ENCODE measurements around the gene MAP3K2. TPM values are rescaled to one million over a fixed set of nuclear protein-coding genes. Genes with fewer than 3 reads are reported as not detected.

MAP3K2 gene
- total RNA-seq, 4 donors from 2014 or later, result 29.4 to 49.1 (median 44.0) TPM

GRCh38 chr2:127279781-127280180 lies 108.0 kb downstream of the MAP3K2 start:
- no peak for TF ChIP-seq EP300 (IDR thresholded peaks at IDR 0.05)
- TF ChIP-seq CTCF (IDR thresholded peaks at IDR 0.05), result no peak
- TF ChIP-seq POLR2AphosphoS5 (IDR thresholded peaks at IDR 0.05), result no peak
- TF ChIP-seq POLR2A (IDR thresholded peaks at IDR 0.05), result no peak
- 79% methylated on average over 5 of the region's 5 CpGs for WGBS
- Histone ChIP-seq H3K27ac (peak overlapping the region; percentile 34), H3K4me1 (peaks cover 8% of the 10 kb centered on the region), H3K9me3 (no peaks in the 10 kb centered on the region), H3K36me3 (peaks cover 88% of the 10 kb centered on the region), H3K27me3 (no peaks in the 10 kb centered on the region), H3K4me3 (no peak overlapping the region)
- DNase-seq (ENCODE audit: low spot score in 2 of 2), result no peak

GRCh38 chr2:127278959-127279358 lies 108.8 kb downstream of the MAP3K2 start:
- Histone ChIP-seq H3K36me3 (peaks cover 86% of the 10 kb centered on the region), H3K27me3 (no peaks in the 10 kb centered on the region), H3K9me3 (no peaks in the 10 kb centered on the region), H3K27ac (peak overlapping the region; percentile 34), H3K4me3 (no peak overlapping the region), H3K4me1 (peaks cover 8% of the 10 kb centered on the region)
- WGBS, result 37% methylated on average over 3 of the region's 3 CpGs
- TF ChIP-seq EP300 (IDR thresholded peaks at IDR 0.05), result no peak
- no peak for TF ChIP-seq CTCF (IDR thresholded peaks at IDR 0.05)
- no peak for TF ChIP-seq POLR2AphosphoS5 (IDR thresholded peaks at IDR 0.05)
- TF ChIP-seq POLR2A (IDR thresholded peaks at IDR 0.05), result no peak
- DNase-seq (ENCODE audit: low spot score in 2 of 2), result no peak

GRCh38 chr2:127277028-127277427 lies 110.7 kb downstream of the MAP3K2 start:
- Histone ChIP-seq H3K36me3 (peaks cover 85% of the 10 kb centered on the region), H3K4me3 (no peak overlapping the region), H3K9me3 (no peaks in the 10 kb centered on the region), H3K27me3 (no peaks in the 10 kb centered on the region), H3K4me1 (peaks cover 8% of the 10 kb centered on the region), H3K27ac (no peak overlapping the region)
- DNase-seq (ENCODE audit: low spot score in 2 of 2), result no peak
- WGBS, result 93% methylated on average over 2 of the region's 2 CpGs
- TF ChIP-seq POLR2AphosphoS5 (IDR thresholded peaks at IDR 0.05) (no peak), POLR2A (IDR thresholded peaks at IDR 0.05) (no peak), EP300 (IDR thresholded peaks at IDR 0.05) (no peak), CTCF (IDR thresholded peaks at IDR 0.05) (no peak)

- Histone ChIP-seq H3K4me3 (no peak overlapping the region), H3K27me3 (no peaks in the 10 kb centered on the region), H3K9me3 (no peaks in the 10 kb centered on the region), H3K27ac (no peak overlapping the region), H3K4me1 (peaks cover 8% of the 10 kb centered on the region), H3K36me3 (peaks cover 94% of the 10 kb centered on the region)
- 92% methylated on average over 9 of the region's 9 CpGs for WGBS
- DNase-seq (ENCODE audit: low spot score in 2 of 2), result no peak
- TF ChIP-seq CTCF (IDR thresholded peaks at IDR 0.05) (no peak), POLR2AphosphoS5 (IDR thresholded peaks at IDR 0.05) (no peak), POLR2A (IDR thresholded peaks at IDR 0.05) (no peak), EP300 (IDR thresholded peaks at IDR 0.05) (no peak)
Observed at GRCh38 chr2:127275789-127276188, 112.0 kb downstream of the MAP3K2 start.

GRCh38 chr2:127275356-127275755 lies 112.4 kb downstream of the MAP3K2 start:
- Histone ChIP-seq H3K4me1 (peaks cover 8% of the 10 kb centered on the region), H3K36me3 (peaks cover 94% of the 10 kb centered on the region), H3K27me3 (no peaks in the 10 kb centered on the region), H3K27ac (no peak overlapping the region), H3K4me3 (no peak overlapping the region), H3K9me3 (no peaks in the 10 kb centered on the region)
- no peak for DNase-seq (ENCODE audit: low spot score in 2 of 2)
- 85% methylated on average over 3 of the region's 3 CpGs for WGBS
- TF ChIP-seq CTCF (IDR thresholded peaks at IDR 0.05), result no peak
- TF ChIP-seq POLR2AphosphoS5 (IDR thresholded peaks at IDR 0.05), result no peak
- TF ChIP-seq POLR2A (IDR thresholded peaks at IDR 0.05), result no peak
- TF ChIP-seq EP300 (IDR thresholded peaks at IDR 0.05), result no peak

Measured in suprapubic skin (tissue), 4 donors.